HG03575 (cell line): ENCODE measurements around the gene PRM2.

Source experiments
- ATAC-seq: cut with Tn5 transposase; IDR thresholded peaks from one replicate; pipeline ENCODE4 v1.9.1; 2021; ENCODE audit not compliant: unreplicated experiment, insufficient number of reproducible peaks, low FRiP score; ENCODE audit errors: extremely low read depth

The PRM2 gene, protein sequence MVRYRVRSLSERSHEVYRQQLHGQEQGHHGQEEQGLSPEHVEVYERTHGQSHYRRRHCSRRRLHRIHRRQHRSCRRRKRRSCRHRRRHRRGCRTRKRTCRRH

DNA sequence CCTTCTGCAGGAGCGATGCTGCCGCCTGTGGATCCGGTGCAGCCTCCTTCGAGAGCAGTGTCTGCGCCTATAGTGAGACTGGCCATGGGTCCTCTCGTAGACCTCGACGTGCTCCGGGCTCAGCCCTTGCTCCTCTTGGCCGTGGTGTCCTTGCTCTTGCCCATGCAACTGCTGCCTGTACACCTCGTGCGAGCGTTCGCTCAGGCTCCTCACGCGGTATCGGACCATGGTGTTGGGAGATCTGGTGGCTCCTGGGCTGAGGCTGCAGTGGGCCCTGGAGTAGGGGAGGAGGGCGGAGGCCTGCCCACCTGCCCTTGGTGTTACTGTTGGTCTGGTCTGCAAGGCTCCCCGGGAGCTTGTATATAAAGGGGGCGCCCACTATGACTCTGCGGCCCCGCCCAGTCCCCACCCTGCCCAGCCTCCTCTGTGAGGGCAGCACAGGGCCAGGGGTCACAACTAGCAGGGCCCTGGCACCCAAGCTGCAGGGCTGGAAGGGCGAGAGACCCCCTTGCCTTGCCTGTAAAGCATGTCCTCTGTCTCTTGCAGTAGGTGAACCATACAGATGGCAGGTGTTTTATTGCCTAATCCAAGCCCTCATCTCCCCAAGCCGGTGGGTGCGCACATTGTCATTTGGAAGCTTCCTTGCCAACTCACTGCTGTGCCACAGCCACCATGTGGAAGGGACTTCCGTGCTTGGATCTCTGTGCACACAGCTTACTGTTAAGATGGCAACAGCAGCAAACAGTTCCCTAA lies at the start of gene PRM2:
Gene PRM2, minus strand, starts transcription at position 338 of the 753 bp plus-strand sequence. Its CDS starts 110 bp downstream, at position 228.
- ATAC-seq, result no peak

DNA sequence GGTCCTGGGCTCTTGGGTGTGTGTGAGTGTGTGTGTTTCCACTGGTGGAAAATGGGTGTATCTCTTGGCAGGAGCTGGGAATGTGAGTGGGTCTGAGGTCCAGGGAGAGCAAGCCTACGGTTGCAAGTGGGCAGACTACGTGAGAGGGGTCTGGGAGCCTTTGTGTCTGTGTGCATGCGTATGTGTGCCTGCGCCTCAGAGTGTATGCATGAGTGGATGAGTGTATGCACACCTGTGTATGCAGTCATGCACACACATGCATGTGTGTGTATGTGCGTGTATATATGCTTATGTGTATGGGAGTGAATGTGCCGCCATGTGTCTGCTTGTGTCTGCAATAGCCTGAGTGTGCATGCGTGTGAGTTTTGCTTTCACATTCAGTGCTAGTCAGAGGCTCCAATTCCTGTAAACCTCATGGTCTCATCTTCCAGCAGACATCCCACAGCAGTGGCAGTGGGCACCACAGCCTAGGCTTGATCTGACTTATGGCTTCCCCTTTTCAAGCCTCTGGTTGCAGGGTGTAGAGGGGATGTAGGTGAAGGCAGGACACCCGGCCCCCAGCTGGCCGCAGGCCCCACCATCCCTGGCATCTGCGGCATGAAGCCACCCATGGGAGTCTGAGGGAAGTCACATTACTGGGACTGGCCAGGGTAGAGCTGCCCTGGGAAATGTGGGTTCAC lies 49.3 kb upstream of the PRM2 start:
- ATAC-seq, result no peak

DNA sequence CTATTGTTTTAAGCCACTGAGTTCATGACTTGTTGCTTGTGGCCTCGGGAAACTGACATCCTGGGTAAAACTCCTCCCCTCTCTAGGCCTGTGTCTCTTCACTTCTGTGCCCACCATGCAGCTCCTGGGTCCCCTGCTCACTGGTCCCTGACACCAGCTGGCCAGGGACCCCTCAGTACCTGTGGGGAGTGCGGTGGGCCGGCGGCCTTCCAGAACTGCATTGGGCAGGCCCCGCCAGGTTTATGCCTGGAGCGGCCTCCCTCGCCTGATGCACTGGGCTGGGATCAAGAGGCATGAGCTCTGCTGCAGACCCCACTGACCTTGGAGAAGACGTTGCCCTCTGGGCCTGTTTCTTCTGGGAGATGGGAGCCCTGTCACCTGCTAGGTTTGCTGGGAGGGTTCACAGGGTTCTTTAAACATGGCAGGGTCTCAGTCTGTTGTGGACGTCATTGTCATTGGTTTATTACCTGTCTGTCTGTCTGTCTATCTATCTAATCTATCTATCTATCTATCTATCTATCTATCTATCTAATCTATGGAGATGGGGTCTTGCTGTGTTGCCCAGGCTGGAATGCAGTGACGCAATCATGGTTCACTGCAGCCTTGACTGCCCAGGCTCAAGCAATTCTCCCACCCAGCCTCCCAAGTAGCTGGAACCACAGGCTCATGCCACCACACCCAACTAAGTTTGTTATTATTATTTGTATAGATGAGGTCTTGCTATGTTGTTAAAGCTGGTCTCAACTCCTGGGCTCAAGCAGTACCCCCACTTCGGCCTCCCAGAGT lies 47.5 kb upstream of the PRM2 start:
- ATAC-seq, result no peak

DNA sequence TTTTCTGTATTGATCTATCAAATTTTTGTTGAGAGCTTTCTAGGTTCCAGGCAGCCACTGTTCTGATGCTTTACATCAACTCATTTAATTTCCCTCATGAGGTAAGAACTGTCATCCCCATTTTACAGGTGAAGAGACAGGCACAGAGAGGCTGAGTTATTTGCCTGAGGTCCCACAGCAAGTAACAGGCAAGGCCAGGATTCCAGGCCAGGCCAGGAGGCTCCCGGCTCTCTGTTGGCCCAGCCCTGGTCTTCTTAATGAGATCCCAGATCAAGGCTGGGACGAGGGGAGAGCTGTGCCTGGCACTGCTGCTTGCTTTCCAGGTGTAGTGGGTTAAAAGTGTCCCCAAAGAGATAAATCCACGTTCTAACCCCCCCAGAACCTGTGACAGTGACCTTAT lies 46.5 kb upstream of the PRM2 start:
- ATAC-seq, result no peak

DNA sequence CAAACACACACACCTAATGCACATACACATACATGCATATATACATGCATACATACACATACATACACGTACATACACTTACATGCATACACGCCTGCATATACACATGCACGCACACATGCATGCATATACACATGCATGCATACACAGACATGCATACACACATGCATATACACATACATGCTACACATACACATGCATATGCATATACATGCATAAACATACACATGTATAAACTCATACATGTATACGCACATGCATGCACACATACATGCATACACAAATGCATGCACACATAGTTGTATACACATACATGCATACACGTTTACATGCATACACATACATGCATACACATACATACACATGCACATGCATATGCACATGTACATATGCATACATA lies 45.4 kb upstream of the PRM2 start:
- ATAC-seq, result no peak

DNA sequence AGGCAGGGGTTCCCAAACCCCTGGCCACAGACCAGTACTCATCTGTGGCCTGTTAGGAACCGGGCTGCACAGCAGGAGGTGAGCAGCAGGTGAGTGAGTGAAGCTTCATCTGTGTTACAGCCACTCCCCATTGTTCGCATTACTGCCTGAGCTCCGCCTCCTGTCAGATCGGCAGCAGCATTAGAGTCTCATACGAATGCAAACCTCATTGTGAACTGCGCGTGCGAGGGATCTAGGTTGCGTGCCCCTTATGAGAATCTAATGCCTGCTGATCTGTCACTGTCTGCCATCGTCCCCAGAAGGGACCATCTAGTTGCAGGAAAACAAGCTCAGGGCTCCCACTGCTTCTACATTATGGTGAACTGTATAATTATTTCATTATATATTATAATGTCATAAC lies 43.9 kb upstream of the PRM2 start:
- ATAC-seq, result no peak

DNA sequence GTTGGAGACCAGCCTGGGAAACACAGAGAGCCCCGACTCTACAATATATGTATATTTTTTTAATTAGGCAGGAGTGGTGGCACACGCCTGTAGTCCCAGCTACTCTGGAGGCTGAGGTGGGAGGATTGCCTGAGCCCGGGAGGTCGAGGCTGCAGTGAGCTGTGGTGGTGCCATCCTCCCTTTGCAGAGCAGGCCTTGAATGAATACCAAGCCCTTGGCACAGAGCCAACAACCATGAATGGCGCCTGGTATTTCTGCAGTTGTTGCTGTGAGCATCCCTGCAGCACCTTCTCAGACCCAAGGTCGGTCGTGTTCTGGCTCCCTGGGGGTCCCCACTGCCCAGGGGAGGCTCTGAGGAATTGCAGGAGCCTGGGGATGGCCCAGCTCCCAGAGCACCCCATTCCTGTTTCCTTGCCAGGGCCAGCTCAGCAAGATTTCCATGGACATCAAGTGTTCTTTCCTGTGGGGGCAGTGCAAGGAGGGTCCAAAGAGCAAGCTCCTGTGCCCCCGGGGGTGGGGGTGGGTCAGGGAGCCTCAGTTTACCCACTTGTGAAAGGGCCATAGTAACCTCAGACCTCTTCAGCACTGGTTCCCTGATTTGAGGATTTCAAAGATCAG lies 43.4 kb upstream of the PRM2 start:
- no peak for ATAC-seq

DNA sequence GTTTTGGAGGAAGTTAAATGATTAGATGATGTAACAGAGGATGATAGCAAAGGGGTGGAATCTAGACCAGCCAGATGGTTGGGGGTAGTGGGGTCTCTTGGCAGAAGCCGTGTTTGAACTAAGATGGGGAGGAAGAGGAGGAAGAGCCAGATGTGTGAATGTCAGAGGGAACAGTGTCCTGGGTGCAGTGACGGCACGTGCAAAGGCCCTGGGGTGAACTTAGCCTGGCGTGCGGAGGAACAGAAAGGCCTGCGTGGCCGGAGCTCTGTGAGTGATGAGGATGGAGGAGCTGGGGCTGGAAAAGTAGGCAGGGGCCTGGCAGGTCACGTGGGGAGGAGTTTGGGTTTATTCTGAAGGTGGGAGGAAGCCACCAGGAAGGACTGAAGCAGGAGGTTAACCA lies 42.5 kb upstream of the PRM2 start:
- no peak for ATAC-seq

DNA sequence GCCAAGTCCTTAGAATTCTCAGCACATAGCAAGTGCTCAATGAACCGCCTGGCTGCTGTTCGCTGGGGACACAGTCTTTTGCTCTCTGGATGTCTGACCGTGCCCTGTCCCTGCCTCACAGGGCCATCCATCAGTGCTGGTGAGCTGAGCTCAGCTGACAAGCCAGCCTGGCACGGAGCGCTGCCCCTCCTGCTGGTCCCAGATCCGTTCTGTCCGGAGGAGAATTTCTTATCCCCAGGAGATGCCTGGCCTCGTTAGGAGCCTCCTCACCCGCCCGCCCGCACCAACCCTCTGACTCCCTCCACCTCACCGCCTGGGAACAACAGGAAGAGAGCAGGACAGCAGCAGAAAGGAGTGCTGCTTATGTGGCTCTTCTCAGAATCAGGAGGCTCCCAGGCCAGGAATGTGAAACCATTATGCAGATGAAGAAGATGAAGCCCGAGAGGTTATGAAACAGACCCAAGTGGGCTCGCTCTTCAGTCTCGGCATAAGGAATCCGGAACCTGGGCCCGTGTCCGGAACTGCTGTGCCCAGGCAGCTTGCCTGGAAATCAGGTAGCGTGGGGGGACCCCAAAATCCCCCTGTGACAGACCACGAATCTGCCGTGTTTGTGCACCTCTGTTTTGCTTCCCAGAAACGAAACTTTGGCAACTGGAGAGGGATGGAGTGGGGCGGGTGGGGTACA lies 40.2 kb upstream of the PRM2 start:
- no peak for ATAC-seq

DNA sequence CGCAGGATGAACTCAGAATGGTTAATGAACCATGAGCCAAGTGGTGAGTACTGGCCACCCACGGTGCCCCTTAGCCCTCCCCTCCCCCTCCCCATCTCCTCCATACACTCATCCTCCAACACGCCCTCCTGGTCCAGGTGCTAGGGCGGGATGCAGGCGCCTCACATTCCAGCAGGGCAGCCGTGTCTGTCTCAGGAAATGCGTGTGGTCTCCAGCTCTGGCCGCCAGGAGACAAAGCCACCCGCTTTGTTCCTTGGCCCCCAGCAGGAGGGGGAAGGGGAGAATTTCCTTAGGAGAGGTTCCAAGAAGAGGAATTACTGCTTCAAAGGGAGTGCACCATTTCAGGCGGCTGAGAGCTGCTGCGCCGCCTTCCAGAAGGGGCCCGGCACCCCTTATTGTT lies 39.2 kb upstream of the PRM2 start:
- no peak for ATAC-seq

DNA sequence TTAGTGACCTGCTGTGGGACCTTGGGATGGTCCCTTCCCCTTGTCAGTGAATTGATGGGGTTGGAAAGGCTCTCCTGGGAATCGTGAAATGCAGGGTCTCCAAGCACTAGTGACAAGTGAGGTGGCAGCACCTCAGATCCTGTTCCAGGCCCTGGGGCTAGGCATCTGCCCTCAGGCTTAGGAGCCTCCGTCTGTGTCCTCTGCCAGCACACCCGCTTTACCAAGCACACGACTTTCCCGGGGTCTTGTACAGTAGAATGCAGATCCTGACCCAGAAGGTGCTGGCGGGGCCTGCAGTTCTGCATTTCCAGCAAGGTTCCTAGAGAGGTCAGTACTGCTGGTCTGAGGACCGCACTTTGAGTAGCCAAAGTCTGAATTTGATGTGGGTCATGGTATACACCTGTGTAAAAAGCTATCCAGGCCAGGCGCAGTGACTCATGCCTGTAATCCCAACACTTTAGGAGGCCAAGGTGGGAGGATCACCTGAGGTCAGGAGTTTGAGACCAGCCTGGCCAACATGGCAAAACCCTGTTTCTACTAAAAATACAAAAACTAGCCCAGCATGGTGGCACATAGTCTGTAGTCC lies 38.1 kb upstream of the PRM2 start:
- no peak for ATAC-seq

DNA sequence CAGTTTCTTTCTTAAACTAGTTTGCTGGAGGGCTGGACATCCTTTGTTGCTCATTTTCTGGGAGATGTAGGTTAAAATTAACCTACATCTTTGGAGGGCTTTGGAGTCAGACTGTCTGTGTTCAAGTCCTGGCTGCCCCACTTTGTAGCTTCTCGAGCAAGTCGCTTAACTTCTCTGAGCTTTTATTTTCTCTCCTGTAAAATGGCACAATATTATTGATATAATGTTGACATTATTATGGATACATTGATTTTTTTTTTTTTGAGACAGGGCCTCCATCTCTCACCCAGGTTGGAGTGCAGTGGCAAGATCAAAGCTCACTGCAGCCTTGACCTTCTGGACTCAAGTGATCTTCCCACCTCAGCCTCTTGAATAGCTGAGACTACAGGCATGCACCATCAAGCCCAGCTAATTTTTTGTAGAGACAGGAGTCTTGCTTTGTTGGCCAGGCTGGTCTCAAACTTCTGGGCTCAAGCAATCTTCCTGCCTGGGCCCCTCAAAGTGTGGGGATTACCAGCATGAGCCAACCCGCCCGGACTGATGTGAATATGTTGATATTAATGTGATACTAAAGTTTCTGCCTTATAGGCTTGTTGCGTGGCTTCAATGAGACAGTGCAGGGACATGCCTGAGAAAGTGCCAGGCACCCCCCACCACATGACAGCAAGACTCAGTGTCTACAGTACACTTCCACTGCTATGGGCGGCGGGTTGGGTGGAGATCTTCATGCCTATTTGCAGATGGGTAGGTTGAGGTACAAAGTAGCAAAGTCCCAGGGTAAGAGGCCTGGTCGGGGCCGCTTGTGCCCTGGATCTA lies 37.4 kb upstream of the PRM2 start:
- ATAC-seq, result no peak

DNA sequence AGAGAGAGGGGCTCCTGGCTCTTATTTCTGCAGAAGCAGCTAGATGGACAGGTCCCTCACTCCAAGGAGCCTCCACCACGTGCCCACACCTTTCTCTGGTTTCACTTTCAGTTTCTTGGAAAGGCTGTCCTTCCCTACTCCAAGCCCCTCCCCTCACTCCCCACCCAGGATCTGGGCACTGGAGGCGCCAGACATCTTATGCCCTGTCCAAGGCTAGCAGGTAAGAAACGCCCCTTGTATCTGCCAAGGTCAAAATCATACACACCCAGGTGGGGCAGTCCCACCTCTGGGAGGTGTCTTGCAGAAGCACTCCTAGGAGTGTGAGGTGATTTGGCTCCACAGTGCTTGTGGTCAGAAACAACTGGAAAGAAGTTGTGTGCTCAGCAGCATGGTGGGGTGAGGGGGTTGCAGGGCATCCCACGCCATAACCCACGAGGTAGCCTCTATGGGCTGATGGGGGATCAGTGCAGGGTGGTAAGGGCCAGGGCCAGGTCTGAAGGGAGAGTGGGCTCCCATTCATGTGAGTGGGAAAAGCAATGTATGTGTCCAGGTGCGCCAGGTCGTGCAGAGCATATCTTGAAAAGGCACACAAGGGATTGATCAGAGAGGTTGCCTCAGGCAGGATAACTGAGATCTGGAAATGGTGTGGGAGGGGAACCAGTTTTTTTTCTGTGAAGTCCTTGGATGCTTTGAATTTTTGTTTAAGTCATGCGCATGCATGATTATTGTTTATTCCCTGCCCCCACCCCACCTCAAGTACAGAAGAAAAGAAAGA lies 36.6 kb upstream of the PRM2 start:
- ATAC-seq, result no peak

DNA sequence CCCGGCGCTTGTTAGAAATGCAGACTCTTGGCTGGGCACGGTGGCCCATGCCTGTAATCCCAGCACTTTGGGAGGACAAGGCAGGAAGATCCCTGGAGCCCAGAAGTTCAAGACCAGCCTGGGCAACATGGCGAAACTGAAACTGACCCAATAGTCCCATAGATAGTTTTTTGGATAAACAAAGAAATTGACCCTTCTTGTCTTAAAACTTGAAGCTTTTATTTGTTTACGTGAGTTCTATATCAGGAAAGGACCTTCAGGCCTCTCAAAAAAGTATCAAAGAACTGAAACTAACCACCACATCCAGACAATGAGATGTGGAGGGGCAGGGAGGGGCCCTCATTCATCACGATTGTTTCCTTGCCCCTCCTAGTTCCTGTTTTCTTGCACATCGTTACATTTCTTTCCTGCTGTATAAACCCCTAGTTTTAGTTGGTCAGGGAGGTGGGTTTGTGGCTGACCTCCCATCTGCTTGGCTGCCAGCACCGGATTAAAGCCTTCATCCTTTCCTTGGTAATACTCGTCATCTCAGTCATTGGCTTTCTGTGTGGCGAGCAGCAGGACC lies 34.8 kb upstream of the PRM2 start:
- no peak for ATAC-seq

DNA sequence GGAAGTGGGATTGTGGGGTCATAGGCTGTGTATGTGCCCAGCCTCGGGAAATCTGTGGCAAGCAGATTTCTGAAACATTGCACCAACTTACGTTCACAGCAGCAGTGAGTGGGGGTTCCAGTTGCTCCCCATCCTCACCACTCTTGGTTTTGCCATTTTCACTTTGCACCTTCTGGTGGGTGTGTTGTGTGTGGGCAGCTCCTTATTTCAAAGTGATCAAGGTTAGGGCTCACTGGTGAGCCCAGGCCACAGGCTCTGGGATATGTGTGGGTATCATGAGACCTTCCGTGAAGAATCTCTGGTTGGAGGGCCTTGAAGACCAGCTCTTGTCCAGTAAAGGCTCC lies 34.3 kb upstream of the PRM2 start:
- ATAC-seq, result no peak

DNA sequence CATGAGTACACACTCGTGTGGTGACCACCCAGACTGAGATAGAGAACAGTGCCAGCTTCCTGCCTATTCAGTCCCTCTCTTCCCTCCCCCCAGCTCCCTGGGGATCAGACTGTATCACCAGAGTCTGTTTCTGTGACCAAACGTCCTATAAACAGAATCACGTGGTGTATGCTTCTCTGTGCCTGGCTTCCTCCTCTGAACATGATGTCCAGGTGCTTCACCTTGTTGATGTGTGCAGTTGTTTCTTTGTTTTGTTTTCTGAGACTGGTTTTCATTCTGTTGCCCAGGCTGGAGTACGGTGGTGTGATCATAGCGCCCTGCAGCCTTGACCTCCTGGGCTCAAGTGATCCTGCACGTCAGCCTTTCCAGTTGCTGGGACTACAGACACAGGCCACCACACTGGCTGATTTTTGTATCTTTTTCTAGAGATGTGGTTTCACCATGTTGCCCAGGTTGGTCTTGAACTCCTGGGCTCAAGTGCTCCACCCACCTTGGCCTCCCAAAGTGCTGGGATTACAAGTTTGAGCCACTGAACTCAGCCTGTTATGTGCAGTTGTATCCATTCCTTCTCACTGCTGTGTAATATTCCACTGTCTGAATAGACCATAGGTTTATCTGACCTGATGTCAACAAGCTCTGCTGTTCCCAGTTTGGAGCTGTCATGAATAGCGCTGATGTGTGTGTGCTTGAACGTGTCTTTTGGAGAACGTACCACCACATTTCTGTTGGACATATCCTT lies 33.8 kb upstream of the PRM2 start:
- ATAC-seq, result no peak
